Activated gamma-delta T cell treated with Interleukin-2 at 50 U/mL for 16 hours (primary cell): ENCODE data around the gene SYTL3.
"Not testable (repeated sequence)": the region's sequence is repeated elsewhere in the genome, so short reads cannot be mapped to it uniquely, and the experiment has no call there.

Experiments used
- DNase-seq: peaks from one replicate; pipeline ENCODE4 v3.0.0-alpha.2; 2020

SYTL3 gene

DNA sequence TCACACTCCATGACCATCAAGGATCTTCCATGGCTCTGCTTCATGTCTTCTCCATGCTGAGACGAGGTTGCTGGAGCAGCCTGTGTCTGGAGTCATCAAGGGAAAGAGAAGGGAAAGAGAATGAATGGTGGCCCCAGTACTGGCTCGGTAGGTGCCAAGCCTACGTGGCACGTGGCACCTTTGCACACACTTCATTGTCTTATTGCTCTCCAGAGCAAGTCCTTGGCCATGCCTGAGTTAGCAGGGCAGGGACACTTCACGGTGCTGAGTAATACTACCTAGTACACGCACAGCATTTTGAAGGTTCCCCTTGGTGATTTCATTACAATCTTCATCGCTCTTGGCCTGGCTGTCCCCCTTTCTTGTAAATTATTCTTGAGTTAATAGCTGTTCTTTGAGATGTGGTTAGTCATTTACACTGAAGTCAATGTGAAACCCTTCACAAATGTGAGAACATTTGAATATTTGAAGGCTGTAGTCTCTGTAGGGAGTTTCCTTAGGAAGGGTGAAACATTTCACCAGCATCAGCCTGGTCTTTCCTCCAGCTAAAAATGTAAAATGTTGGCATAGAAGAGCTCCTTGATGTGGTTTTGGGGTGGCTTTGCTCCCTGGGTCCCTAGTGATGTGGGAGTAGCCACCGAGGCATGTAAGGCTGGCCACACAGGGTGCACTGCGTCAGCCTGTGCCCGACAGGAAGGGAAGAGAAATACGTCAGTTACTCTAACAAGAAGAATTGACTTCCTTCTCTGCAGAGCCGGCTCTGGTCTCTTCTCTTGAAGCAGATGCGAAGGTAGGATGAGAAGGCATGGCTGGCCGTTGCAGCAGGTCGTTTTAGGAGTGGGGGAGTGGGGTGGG is at the start of gene SYTL3:
TSS of gene SYTL3 (plus strand) at position 766 of the 855 bp plus-strand sequence. CDS start 13,215 bp downstream, outside the sequence.
- DNase-seq: peak; percentile 52

DNA sequence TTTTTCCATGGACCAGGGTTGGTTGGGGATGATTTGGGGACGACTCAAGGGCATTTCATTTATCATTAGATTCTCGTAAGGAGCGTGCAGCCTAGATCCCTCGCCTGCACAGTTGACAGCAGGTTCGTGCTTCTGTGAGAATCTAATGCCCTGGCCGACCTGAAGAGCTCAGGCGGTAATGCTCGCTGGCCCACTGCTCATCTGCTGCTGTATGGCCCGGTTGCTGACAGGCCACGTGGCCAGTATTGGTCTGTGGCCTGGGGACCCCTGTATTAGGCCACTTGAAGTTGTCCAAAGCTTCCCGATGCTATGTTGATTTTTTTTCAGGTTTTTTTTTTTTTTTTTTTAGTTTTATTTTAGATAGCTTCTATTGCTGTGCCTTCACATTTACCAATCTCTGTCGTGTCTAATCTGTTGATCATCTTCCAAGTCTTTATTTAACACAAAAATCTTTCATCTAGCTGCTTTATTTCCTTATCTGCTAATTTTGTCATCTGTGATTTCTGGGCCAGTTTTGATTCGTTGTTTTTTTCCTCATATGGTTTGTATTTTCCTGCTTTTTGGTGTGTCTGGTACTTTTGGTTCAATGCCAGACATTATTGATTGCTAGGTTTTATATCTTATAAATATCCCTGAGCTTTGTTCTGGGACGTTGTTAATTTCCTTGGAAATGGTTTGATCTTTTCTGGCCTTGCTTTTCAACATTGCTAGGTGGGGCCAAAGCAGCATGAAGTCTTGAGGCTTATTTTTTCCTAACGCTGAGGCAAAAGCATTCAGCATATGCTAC is 46.4 kb upstream of the SYTL3 start:
- no peak for DNase-seq

GRCh38 chr6:158604048-158604406 is 45.8 kb upstream of the SYTL3 start:
- no peak for DNase-seq

- peak; percentile 38 for DNase-seq
Measured at GRCh38 chr6:158605266-158605878, 44.5 kb upstream of the SYTL3 start.

DNA sequence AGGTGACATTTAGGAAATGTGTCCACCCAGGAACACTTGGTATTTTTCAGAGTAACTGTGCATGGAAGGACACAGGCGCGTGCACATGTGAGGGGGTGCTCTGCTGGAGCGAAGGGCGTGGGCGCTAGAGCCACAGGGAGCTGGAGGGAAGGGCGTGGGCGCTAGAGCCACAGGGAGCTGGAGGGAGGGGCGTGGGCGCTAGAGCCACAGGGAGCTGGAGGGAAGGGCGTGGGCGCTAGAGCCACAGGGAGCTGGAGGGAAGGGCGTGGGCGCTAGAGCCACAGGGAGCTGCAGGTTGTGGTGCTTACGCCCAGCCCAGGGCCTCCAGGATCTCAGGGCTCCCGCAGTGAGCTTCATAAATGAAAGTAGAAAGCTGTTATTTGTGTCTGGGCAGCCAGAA is 43.8 kb upstream of the SYTL3 start:
- not testable (repeated sequence) for DNase-seq

DNA sequence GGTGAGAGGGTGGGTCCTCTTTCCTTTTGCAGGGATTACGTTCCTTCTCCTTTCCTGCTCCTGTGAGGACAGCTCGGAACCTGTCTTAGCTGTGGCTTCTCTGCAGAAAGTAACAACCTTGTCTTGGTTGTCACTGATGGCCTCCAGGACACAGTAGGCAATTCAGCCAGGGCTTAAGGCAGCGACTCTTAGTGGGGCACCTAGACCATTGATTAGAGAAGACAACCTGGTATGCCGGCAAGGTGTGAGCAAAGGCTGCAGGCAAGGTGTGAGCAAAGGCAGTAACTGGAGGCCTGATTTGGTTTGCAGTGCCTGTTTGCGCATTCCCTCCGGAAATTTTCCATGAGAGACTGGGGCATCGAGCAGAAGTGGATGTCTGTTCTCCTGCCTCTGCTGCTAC is 42.9 kb upstream of the SYTL3 start:
- DNase-seq: no peak

- DNase-seq: no peak
Measured at GRCh38 chr6:158607411-158608170, 42.3 kb upstream of the SYTL3 start.

GRCh38 chr6:158608221-158608620 is 41.6 kb upstream of the SYTL3 start:
- no peak for DNase-seq

DNA sequence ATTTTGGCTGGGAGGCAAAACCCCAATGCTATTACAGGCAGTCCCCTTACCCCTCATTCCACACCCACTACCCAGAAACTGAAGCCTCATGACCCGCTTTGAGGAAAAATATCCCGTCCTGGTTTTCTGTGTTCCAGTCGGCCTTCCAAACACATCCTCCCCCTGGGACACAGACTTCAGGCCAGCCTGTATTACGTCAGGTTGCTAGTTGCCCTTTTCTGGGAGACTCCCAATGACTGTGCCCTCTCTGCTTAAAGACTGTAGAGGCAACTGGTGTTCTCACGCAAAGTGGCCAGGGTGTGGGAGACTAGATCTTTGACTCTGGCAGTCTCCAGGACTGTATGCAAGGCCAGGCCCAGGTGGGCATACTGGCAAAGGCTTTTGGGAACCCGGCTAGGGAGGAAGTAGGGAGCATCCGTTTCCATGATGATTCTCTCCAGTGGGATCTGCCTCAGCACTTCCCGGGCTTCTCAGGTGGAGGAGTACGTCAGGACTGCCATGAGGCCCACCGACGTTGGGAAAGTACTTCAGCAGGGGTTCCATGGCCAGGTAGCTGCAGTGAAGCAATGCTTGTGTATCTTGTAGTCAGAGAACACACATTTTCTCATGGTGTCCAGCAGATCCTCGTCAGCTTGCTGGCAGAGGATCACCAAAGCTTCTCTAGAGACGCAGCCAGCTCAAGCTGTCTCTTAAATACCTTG is 40.2 kb upstream of the SYTL3 start:
- no peak for DNase-seq

- no peak for DNase-seq
Measured at GRCh38 chr6:158610319-158610968, 39.4 kb upstream of the SYTL3 start.

GRCh38 chr6:158611039-158611438 is 38.8 kb upstream of the SYTL3 start:
- no peak for DNase-seq

DNA sequence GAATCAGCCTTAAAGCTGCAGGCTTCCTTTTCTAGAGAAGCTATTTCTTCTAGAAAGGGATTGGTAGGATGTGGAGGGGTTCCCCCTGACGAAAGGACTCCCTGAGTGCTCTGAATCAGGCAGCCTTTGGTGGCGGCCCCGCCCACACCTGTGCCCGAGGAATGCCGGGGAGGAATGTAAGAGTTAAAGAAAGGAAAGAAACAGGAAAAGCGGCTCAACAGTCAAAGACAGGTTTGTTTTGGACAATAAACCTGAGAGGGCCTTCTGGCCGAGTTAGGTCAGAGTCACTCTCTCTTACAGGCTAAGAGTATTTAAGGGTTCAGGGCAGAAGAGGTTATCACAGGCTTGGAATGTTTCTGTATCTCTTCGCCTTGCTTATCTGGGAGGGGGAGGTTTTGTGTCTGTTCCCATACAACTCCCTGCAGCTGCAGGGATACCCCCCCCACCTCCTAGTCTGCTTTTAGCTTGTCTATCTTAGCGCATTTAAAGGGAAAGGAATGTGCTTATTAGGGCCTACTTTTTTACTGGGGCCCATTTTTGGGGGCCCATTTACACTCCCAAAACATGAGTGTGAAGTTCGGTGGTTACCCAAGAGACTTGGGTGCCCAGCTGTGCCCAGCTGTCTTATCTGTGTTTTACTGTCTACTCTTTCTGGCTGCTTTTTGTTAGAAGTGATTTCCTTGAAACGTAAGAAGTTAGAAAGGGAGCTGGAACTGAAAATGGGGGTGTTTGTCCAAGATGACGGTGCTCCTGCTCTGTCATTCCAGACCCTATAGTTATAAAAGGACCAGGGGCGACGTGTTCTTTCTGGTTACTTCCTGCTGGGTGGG is 38.1 kb upstream of the SYTL3 start:
- DNase-seq: no peak

DNA sequence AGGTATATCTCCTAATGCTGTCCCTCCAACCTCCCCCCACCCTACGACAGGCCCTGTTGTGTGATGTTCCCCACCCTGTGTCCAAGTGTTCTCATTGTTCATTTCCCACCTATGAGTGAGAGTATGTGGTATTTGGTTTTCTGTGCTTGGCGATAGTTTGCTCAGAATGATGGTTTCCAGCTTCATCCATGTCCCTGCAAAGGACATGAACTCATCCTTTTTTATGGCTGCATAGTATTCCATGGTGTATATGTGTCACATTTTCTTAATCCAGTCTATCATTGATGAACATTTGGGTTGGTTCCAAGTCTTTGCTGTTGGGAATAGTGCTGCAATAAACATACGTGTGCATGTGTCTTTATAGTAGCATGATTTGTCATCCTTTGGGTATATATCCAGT is 35.2 kb upstream of the SYTL3 start:
- DNase-seq: not testable (repeated sequence)

- not testable (repeated sequence) for DNase-seq
Measured at GRCh38 chr6:158618289-158618688, 31.6 kb upstream of the SYTL3 start.

- DNase-seq: no peak
Measured at GRCh38 chr6:158619922-158620801, 29.7 kb upstream of the SYTL3 start.

- DNase-seq: no peak
Measured at GRCh38 chr6:158620963-158621693, 28.7 kb upstream of the SYTL3 start.

DNA sequence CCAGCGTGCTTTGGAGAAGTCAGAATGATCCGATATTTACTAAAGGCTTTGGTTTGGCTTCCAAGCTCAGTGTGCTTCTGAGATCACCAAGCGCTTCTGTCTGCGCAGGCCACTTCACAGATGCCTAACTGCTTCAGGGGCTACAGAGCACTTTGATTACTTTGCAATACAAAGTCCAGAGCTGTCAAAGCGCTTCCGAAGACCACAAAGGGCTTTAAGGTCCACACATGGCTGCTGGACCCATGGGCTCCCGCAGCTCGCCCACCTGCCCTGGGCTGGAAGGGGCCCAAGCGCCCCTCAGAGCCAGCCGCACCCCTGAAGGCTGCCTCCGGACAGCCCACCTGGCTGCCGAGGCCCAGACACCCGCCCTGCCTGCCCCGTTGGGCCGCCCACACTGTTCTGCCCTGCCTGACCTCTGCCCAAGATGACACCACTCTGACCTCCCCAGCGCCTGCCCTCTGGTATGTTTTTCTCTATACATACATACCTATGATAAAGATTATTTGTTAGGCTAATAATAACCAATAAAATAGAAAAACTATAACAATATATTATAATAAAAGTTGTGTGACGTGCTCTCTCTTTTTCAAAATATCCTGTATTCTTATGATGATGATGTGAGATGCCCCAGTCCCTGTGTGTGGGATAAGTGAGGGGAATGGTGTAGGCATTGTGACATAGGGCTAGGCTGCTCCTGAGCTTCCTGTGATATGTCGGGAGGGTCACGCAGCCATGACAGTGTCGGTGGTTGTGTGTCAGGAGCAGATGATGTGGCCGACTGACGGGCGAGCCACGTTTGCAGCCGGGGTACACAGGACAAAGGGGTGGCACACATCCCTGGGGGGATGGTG is 27.9 kb upstream of the SYTL3 start:
- DNase-seq: no peak
